HG03280 (cell line): ENCODE measurements around the gene FHL3.

ENCODE experiments used
- ATAC-seq: cut with Tn5 transposase; IDR thresholded peaks from one replicate; pipeline ENCODE4 v1.9.1; 2021; ENCODE audit warnings: mild to moderate bottlenecking, moderate library complexity; ENCODE audit not compliant: unreplicated experiment

The FHL3 gene

DNA sequence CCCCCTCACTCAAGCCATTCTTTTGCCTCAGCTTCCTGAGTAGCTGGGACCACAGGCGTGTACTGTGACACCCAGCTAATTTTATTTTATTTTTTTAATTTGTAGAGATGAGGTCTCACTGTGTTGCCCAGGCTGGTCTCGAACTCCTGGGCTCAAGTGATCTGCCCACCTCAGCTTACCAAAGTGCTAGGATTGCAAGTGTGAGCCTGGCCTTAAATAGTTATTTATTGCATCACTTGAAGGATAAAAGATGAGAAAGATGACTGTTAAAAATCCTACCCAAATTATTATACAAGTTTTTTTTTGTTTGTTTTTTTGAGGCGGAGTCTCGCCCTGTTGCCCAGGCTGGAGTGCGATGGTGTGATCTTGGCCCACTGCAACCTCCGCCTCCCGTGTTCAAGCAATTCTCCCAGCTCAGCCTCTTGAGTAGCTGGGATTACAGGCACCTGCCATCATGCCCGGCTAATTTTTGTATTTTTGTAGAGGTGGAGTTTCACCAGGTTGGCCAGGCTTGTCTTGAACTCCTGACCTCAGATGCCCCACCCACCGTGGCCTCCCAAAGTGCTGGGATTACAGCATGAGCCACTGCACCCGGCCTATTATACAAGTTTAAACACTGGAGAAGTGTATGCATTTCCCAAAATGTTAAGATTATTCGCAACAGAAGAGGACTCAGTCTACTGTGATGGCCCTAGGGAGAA lies 9.6 kb upstream of the FHL3 start:
- ATAC-seq: no peak

DNA sequence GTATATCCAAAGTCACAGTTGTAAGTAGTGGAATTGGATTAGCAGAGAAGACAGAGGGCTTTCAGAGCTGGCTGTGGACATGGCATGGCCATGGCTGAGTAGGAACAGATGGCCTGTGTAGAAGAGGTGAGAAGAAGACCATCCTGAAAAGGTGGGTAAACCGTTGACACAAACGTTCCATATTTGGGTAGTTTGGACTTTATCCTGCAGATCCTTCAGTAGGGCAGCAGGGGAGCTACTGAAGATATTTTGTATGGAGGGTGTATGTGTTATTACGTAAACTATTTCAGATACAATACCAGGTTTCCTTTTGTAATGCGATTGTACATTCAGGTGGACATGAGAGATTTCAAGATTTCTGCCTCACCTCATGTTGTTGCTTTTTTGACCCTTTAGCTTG lies 8.9 kb upstream of the FHL3 start:
- ATAC-seq: no peak

DNA sequence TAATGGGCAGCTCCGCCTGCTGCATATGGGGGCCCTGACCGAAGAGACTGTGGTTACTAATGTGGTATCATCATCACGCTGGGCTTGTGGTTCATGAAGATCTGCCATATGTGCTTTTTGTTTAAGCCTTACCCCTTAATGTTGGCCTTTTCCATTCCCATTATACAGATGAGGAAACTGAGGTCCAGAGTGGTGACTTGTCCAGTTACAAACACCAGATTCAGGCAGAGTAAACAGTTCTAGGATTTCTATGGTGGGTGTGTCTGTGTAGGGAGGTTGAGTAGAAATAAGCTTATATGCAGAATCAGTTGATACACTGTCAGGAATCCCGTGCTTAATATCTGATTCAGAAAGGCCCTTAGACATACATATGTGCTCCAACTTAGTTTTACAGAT lies 7.9 kb upstream of the FHL3 start:
- ATAC-seq: no peak

- ATAC-seq: peak; percentile 96
These were observed 7.3 kb upstream of the FHL3 start, which contains the start of gene UTP11 for GRCh38 chr1:38012363-38013226. Gene UTP11, plus strand, starts transcription at chr1:38012734. Its CDS starts 69 bp downstream, at chr1:38012803.

GRCh38 chr1:38009841-38010180 lies 4.5 kb upstream of the FHL3 start:
- no peak for ATAC-seq

- ATAC-seq: no peak
These were observed 4.0 kb upstream of the FHL3 start for GRCh38 chr1:38009088-38009840.

DNA sequence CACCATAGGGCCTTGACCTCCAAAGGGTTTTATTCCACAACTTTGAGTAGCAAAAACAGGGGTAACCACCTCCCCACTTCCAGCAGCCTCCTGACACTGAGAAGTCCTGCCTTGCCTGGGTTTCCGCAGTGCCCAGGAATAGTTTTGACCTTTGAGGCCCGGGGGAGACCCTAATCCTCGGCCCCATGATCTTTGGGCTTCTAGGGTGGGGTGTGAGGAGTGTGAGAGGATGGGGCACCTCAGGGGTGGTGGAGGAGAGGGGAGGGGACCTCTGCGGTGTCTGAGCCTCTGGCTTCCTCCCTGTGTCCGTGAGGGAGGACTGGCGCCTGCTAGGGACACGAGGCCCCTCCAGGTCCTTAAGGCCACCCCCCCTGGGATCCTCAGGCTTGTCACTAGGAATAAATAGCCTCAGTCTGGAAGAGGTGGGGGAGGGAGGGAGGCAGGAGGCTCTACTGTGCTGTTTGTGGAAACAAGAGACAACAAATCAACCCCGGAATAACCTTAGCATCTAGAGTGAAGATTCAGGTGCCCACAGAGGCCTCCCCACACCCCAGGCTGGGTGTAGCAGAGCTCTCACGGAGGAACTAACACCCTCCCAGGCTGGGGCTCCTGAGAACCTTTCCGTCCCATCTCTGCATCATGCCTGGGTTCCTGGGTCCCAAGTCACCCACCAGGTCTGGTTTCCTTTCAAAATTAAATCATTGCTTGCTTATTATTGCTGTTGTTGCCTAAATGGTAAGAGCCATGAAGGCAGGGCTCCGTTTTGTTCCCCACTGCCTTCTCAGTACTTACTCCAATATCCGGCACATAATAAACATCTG lies 904 bp upstream of the FHL3 start:
- ATAC-seq: no peak

DNA sequence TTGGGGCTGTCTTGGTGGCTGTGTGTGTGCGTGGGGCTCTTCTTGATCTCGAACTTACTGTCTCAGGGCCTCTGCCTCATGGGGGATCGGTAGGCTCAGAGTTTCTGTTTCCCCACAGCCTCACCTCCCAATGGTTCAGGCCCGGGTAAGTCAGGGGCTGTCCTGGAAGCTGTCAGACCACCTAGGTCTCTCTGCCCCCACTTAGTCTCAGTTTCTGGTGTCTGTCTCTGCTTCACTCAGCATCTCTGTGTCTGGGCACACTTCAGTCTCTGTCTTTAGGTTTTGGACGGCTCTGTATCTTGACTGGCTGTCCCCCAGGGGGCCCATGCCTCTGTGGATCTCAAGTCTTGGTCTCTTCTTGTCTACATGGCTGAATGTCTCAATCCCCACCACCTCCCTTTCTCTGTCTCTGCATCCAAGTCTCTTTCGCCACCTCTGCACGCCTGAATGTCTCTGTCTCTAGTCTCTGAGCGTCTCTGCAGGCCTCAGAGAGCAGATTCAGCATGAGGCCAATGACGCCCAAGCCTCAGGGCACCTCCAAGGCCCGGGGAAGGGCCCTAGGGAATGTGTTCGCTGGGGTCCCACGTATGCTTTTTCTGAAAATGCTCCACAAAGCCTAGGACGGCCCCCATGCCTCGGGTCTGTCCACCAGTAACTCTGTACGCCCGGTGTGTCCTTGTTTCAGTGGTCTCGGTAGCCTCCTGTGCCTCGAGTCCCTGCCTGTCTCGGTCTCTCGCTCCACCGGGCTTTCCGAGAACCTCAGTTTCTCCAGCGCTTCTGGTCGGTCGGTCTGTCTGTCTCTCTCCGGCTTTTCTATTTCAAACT lies 818 bp downstream of the FHL3 start:
- peak; percentile 7 for ATAC-seq

GRCh38 chr1:38003261-38004250 lies 1.8 kb downstream of the FHL3 start:
- no peak for ATAC-seq

- no peak for ATAC-seq
These were observed 4.5 kb downstream of the FHL3 start for GRCh38 chr1:38000529-38001455.

DNA sequence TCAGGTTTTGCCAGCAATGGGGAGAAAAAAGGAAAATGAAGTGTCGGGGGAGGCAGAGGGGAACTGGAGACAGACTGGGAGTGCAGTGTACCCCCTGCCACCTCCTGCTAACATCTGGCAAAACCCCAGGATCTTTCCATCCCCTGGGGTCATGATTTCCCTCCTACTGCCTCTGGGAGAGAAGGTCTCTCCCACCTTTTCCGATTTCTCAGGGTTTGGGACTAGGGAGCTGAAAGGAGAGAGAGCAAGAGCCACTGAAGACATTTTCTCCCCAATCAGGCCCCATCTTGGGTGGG lies 5.1 kb downstream of the FHL3 start:
- no peak for ATAC-seq

DNA sequence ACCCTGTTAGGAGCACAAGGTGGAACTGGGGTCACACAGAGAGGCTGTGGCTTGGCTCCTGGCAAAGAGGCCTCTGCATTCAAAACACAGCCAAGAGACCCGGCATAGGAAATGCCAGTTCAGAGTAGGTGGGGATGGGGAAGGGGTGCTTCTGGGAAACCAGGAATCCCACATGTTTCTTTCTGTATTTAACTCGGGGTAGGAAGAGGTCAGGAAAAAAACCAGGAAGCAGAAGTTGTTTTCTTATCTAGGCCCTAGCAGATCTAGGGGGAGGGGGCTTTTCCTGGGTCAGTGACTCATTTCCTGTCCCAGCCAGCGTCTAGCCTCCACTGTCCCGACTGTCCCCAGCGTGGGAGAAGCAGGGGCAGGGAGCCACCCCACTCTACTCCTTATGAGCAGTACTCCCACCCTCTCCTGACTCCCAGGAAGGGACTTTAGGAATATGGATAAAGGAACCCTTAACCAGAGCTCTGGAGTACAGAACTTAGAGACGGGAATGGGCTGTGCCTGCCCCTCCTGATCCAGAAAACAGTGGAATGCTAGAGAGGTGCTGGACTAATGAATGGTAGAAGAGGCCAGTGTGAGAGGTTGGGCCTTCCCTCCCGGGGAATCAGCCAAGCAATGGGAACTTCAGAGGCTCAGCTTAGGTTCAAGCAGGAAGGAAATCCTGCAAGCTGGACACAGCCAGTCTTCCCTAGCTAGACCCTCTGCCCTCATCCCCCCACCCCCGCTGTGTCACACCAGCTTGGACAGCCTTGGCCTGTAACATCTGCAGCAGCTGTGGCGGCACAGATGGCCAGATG lies 5.7 kb downstream of the FHL3 start:
- ATAC-seq: no peak

GRCh38 chr1:37998913-37999429 lies 6.3 kb downstream of the FHL3 start:
- ATAC-seq: no peak

DNA sequence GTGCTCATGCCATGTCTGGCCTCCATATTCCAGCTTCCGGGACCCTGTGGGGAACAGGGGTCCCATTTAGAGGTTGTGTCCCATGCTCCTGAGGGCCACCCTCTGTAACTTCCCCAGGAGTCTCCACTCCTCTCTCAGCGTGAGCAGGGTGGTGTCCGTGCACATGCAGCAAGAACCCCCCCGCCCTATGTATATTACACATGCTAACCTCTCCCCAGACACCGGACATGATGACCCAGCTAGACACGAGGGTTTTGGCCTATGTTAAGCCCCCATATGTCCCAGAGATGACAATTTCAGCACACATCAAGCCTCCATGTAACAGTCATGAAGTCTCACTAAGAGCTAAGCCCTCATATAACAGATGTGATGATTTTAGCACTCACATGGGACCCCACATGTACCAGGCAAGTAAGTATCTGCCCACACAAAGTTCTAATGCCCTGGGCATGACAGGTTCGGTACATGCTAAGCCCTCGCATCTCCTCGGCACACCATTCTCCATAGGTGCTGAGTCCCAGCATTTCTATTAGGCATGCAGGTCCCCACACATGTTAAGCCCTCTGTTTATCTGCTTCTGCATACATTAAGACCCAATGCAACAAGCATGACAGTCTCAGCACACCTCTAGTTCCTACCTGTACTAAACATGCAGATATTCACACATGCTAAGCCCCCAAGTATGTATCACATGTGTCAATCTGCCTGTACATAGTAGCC lies 7.1 kb downstream of the FHL3 start:
- no peak for ATAC-seq

DNA sequence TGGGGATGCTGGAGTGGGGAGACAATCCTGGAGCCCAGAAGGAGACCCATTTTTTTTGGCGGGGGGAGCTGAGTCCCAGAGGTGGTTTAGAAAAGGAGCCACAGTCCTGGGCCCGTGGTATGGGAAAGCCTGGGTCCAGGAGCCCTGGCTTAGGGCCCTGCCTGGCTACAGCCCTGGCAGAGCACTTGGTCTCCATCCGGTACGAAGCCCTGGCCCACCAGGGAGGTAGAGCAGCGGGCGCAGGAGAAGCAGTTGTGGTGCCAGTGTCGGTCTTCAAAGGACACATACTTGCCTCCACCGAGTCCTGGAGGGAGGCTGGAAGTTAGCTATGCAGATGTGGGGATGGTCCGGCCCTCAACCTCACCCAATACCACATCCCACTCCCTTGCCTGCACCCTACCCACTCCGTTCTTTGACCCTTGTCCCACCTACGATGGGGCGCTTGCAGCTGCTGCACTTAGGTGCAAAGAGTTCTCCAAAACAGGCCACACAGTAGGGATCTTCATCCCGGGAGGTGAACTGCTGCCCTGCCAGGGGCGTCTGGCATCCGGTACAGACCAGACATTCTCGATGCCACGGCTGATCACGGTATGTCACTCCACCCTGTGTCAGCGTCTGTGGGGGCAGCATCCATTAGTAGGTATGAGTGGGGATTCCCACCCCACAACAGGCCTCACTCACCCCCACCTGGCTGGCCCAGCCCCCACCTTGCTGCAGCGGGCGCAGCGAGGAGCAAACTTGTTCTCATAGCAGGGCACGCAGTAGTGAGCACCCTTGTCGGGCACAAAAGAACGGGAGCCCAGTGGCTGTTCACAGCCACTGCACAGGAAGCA lies 7.8 kb downstream of the FHL3 start:
- ATAC-seq: no peak
